Measurements from ENCODE around the gene ENDOU.

ENDOU gene

GRCh38 chr12:47742253-47742825 lies 17.0 kb upstream of the ENDOU start:
- DNase-seq = no peak

- peak; percentile 51 for DNase-seq
These were observed 16.0 kb upstream of the ENDOU start for GRCh38 chr12:47741340-47741703.

GRCh38 chr12:47740606-47741339 lies 15.5 kb upstream of the ENDOU start:
- no peak for DNase-seq

DNA sequence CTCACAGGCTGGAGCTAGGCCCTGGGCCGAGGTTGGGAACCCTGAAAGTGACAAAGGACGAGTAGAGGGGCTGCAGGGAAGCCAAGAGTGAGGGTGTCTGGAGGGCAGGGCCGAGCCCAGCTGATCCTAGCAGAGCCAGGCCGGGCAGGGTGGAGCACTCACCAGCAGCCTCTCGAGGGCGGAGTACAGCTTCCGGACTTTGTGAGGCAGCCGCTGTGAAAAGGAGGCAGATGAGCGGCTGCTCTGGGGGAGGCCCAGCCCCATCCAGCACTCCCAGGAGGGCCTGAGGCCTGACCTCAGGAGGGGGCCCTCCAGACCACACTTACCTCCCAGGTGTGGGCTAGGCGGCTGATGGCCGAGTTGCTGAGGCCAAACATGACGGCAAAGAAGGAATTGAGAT lies 14.7 kb upstream of the ENDOU start:
- no peak for DNase-seq

DNA sequence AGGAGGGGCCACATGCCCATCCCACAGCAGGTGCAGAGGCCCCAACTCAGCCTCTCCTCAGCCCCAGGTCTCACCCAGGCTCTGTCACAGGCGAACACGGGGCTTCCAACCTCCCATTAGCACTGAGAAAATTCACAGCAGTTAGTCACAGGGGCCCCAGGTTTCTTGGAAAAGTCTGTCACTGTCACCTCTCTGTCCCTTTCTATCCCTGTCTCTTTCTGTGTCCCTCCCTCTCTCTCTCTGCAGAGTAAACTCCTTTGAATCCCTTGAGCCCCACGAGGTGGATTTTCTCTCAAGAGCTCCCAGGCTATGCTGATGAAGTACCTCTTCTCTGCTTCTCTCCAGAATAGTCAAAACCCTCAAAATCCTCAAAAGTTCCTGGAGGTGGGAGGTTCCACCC lies 14.0 kb upstream of the ENDOU start:
- DNase-seq = no peak

- DNase-seq = no peak
These were observed 12.8 kb upstream of the ENDOU start for GRCh38 chr12:47737936-47738594.

- DNase-seq = no peak
These were observed 11.8 kb upstream of the ENDOU start for GRCh38 chr12:47736877-47737676.

DNA sequence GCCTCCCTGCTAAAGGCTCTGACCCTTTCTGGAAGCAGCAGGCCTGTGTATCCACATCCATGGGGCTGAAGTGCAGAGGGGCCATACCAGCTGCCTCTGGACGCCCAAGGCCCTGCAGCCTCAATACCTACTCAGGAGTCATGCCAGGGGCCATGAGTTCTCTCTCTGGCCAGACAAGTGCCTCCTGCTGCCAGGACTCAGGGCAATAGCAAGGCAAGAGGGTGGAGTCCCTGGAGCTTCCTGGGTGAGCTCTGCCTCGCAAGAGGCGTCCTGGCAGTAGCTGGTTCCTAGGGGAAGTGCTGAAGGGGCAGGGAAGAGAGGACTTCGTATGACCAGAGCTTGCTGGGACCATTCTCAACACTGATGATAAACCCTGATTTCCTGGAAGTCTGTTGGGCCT lies 10.9 kb upstream of the ENDOU start:
- no peak for DNase-seq

- no peak for DNase-seq
These were observed 10.4 kb upstream of the ENDOU start for GRCh38 chr12:47735649-47736048.

DNA sequence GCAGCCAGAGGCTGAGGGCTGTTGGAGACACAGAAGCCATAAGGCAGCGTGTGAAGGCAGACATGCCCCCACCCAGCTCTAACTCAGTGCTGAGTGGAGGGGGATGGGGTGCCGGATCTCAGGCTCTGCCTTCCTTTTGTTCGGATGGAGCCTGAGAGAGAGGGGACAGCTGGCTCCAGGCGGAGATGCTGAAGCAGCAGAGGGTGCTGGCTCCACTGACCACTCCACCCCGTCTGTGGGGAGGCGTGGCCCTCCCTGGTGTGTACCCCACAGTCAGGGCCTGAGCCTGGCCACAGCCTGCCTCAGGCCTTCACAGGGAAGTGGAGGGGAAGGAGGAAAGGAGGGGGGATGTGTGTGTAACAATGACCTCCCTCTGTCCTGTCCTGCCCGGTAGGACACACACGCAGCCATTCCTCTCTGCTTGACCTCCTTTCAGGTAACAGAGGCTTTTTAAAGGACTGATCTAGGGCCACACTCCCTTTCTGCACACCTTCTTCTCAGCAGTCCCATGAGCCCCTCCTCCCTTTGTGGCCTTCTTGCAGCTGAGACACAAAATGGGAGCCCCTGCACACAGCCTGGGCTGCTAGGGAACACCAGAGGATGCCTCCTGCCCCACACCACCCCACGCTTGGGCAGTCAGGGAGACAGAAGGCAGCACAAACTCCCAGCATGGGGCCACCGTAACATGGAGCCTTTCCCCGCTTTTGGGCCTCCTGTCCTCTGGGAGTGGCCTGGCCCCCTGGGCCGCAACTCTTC lies 9.6 kb upstream of the ENDOU start:
- DNase-seq = no peak

- no peak for DNase-seq
These were observed 7.9 kb upstream of the ENDOU start for GRCh38 chr12:47733142-47733541.

- DNase-seq = no peak
These were observed 7.2 kb upstream of the ENDOU start for GRCh38 chr12:47732504-47732903.

DNA sequence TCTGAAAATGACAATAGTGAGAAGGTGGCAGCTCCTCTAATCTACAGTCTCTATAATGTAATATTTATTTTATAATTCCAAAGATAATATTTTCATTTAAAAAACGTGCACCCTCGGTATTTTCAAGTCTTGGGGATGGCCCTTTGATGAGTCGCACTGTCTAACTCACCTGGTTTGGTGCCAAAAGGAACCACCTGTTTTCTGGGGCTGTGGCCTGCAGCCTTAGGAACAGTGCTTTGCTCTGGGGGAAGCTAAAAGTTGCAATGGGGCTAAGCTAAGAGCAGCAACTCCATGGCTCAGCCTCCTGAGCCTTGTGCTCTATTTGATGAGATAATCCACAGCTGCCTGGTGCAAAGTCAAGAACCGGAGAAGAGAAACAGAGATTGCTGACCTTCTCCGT lies 6.4 kb upstream of the ENDOU start:
- DNase-seq = no peak

GRCh38 chr12:47730341-47730744 lies 5.1 kb upstream of the ENDOU start:
- DNase-seq = no peak

DNA sequence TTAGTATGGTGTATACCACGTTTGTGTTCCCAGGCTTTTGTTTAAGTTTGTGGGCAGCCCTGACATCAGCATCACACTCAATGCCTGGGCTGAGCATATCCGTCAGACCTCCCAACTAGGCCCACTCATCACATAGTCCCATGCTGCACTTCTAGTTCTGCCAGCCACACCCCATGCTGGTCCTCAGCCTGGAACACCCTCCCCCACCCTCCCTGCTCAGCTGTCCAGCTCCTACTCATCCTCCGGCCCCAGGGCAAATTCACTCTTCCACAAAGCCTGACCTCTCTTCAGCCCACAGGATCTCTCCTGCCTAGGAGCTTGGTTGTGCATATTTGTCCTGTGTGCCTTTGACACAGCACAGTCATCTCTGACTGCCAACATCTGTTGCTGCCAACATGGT lies 3.9 kb upstream of the ENDOU start:
- DNase-seq = no peak

DNA sequence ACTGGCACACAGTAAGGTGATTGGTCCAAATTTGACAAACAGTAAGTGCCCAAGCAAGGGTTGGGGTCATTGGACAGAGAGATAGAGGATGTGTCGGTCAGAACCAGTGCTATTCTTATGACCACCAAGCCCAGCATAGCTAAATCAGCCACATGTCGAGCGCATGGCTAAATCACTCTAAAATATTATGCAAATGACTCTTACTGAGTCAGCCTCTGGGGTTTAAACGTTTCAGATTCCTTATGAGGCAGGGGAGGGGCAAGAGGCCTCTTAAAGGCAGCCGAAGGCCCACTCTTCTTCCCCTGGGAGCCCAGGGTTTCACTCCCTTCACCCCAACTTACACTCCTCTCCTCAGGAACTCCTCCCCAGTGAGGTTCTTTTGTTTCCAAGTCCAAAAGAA lies 603 bp upstream of the ENDOU start:
- DNase-seq = no peak

DNA sequence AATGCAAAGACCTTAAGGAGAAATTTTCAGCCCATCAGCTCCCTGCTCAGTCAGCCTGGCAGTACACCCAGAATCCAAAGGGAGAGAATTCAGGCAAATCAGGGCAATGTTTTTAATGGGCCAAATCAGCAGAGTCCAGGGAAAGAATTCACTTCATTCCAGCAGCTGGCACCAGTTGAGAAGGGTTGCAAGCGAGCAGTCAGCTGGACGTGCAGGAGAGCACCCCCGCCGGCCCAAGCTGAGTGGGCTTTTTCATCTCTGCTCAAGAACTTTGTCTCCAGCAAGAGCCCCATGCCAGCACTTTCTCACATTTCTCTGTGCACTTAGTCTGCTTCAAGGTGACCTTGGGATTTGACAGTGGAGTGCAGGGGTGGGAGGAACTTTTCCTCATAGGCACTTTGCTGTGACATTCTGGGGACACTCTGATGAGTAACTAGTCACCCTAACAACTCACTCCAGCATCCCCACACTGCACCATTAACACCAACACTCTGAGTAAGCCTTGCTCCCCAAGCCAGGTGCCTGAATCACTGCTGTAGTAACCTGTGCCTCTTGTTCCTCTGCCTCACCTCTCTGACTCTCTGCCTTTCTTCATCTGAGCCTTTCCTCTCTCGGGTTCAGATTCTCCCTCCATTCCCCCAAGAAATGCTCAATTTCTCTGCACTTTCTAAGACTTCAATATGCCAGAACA lies 2.2 kb downstream of the ENDOU start:
- DNase-seq = no peak

- no peak for DNase-seq
These were observed 3.0 kb downstream of the ENDOU start for GRCh38 chr12:47722136-47722834.

DNA sequence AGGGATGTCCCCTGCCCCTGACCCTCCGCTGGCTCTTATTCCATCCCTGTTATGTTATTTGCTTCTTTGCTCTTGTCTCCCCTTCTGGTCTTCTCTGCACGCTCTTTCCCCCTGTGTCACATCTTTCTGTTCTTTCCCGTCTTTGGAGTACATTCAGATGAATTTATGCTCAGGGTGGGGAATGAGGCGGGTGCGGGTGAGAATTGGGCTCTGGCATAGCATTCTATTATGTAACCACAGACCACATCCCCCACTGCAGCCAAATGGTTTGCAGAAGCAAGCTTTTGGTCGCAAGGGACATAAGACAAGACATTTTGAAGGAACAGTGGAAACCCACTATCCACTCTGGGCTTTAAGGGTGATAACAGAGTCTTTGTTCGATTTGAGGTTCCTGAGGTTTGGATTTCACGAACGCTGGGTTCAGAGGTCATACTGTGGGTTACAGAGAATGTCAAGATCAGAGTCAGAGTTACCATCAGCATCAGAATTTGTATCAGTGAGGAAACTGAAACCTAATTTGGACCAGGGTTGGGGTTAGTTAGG lies 3.8 kb downstream of the ENDOU start:
- DNase-seq = no peak

- no peak for DNase-seq
These were observed 6.8 kb downstream of the ENDOU start for GRCh38 chr12:47718531-47718930.

- DNase-seq = peak; percentile 86
These were observed 7.7 kb downstream of the ENDOU start for GRCh38 chr12:47717443-47718193.
